Natural killer cell treated with Interleukin-12 subunit alpha and Interleukin-12 subunit beta and Interleukin-15 and Interleukin-18, amount 100 ng/mL, for 72 hours (primary cell): Measurements from ENCODE around the gene TSHR. TPM values are rescaled to one million over a fixed set of nuclear protein-coding genes. Genes with fewer than 3 reads are reported as not detected.
"Not testable (repeated sequence)": the region's sequence is repeated elsewhere in the genome, so short reads cannot be mapped to it uniquely, and the experiment has no call there.

Source experiments
- ATAC-seq, 2 donors: fragments of 150-1000 bp; cut with Tn5 transposase in 1 of 2; sonication (Bioruptor Pico), chemical (Tn5 transposase) in 1 of 2; 2 replicates each; pipeline ENCODE4 v1.10.0; 2021
- DNase-seq: peaks from one replicate; pipeline ENCODE4 v3.0.0; 2022; ENCODE audit warnings: low spot score
- H3K27ac Mint-ChIP-seq, 2 donors: 1 replicate in 1 of 2; 2 replicates in 1 of 2; pipeline ENCODE4 v1.8.0; 2022; ENCODE audit warnings: mixed read lengths in 2 of 2, mild to moderate bottlenecking in 1 of 2, moderate library complexity in 1 of 2
- H3K27me3 Mint-ChIP-seq, 2 donors: 1 replicate in 1 of 2; 2 replicates in 1 of 2; pipeline ENCODE4 v1.8.0; 2022; ENCODE audit warnings: mixed read lengths in 2 of 2
- H3K36me3 Mint-ChIP-seq: one replicate; pipeline ENCODE4 v1.8.0; 2022; ENCODE audit warnings: mixed read lengths
- H3K4me1 Mint-ChIP-seq, 2 donors: 1 replicate in 1 of 2; 2 replicates in 1 of 2; pipeline ENCODE4 v1.8.0; 2022; ENCODE audit warnings: low read depth in 2 of 2, mixed read lengths in 2 of 2, mild to moderate bottlenecking in 1 of 2
- H3K4me3 Mint-ChIP-seq: one replicate; pipeline ENCODE4 v1.8.0; 2022; ENCODE audit warnings: mixed read lengths
- H3K9me3 Mint-ChIP-seq: 2 replicates; pipeline ENCODE4 v1.8.0; 2022; ENCODE audit warnings: mixed read lengths
- total RNA-seq, 2 donors: library from RNA; stranded (reverse); gene quantifications; one replicate each; pipeline ENCODE4 v1.2.3, GENCODE V29; 2022

Gene TSHR
- not detected for total RNA-seq

- H3K4me3 Mint-ChIP-seq: peak within 1 kb of the TSS; percentile 79
- H3K9me3 Mint-ChIP-seq: no peaks in the 10 kb centered on the region
- no peak for ATAC-seq
- H3K36me3 Mint-ChIP-seq: peaks cover 4% of the 10 kb centered on the region
- peaks cover 23 to 30% of the 10 kb centered on the region in 2 donors for H3K27me3 Mint-ChIP-seq
- DNase-seq: no peak
- H3K27ac Mint-ChIP-seq: peak within 1 kb of the TSS in 1 of 2 donors; percentile 27
- H3K4me1 Mint-ChIP-seq: peaks cover 18 to 44% of the 10 kb centered on the region in 2 donors
These were observed at the start of gene TSHR for GRCh38 chr14:80955416-80955941. TSHR (plus strand) TSS chr14:80955621; CDS start chr14:80955681, 60 bp downstream.

DNA sequence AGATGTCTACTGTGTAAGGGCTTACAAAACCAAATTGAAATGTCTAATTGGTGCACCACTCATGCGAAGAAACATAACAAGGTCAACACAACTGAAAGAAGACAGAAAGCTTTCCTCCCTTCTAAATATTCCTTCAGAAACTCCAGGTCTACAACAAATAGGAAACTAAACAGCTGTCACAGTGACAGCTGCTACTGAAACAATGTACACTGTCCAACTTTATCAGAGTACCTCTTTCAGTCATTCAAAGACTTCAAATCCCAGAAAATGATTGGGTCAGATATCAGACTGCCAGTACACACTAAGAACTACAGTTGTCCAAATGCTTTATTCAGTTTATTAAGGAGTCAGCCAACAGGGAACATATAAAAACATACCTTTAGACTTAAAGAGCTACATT, 49.1 kb upstream of the TSHR start:
- Mint-ChIP-seq H3K27ac (no peak overlapping the region), H3K9me3 (no peaks in the 10 kb centered on the region), H3K4me3 (no peak overlapping the region), H3K27me3 (no peaks in the 10 kb centered on the region), H3K4me1 (peaks cover 0 to 19% of the 10 kb centered on the region in 2 donors), H3K36me3 (peaks cover 5% of the 10 kb centered on the region)
- ATAC-seq (no peak), DNase-seq (no peak)

- Mint-ChIP-seq H3K9me3 (no peaks in the 10 kb centered on the region), H3K4me1 (peaks cover 0 to 14% of the 10 kb centered on the region in 2 donors), H3K27ac (no peak overlapping the region), H3K4me3 (no peak overlapping the region), H3K36me3 (no peaks in the 10 kb centered on the region), H3K27me3 (no peaks in the 10 kb centered on the region)
- no peak for DNase-seq
- no peak for ATAC-seq
These were observed 48.5 kb upstream of the TSHR start for GRCh38 chr14:80906946-80907345.

DNA sequence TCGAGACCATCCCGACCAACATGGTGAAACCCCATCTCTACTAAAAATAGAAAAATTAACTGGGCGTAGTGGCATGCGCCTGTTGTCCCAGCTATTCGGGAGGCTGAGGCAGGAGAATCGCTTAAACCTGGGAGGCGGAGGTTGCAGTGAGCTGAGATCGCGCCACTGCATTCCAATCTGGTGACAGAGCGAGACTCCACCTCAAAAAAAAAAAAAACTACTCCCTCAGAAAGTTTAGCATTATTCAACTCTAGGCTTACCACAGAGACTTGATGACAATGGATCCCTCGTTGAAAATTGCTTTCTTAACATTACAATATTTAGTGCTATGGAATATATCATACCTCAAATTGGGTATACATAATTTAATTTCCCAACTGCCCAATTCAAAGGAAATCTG, 43.4 kb upstream of the TSHR start:
- H3K27ac Mint-ChIP-seq, ATAC-seq, H3K4me1 Mint-ChIP-seq, H3K36me3 Mint-ChIP-seq, H3K4me3 Mint-ChIP-seq, H3K27me3 Mint-ChIP-seq, H3K9me3 Mint-ChIP-seq, DNase-seq: not testable (repeated sequence)

- Mint-ChIP-seq H3K27ac (no peak overlapping the region), H3K4me1 (no peaks in the 10 kb centered on the region), H3K36me3 (peaks cover 6% of the 10 kb centered on the region), H3K4me3 (no peak overlapping the region), H3K9me3 (no peaks in the 10 kb centered on the region), H3K27me3 (no peaks in the 10 kb centered on the region)
- DNase-seq (no peak), ATAC-seq (no peak)
These were observed 35.8 kb upstream of the TSHR start for GRCh38 chr14:80919622-80920021.

DNA sequence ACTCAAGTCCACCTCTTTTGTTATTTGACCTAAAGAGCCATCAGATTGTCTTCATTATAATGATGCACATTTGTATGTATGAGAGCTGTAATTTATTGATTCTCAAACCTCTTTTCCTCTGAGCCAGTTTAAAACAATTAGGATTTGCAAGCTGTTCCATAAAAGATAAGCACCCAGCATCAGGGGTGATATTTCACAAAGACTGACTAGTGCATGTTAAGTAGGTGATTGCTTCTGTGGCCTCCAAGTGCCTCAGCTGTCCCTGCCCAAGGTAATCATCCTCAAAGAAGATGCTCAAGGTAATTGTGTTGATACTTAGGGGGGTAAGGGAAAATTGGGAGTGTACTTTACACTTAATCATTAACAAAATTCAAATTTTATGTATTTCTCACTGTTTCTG, 32.1 kb upstream of the TSHR start:
- H3K36me3 Mint-ChIP-seq: peaks cover 3% of the 10 kb centered on the region
- no peaks in the 10 kb centered on the region for H3K9me3 Mint-ChIP-seq
- H3K4me1 Mint-ChIP-seq: peaks cover 6 to 10% of the 10 kb centered on the region in 2 donors
- no peak overlapping the region for H3K27ac Mint-ChIP-seq
- DNase-seq: no peak
- no peak overlapping the region for H3K4me3 Mint-ChIP-seq
- peaks cover 0 to 3% of the 10 kb centered on the region in 2 donors for H3K27me3 Mint-ChIP-seq
- no peak for ATAC-seq

- no peak overlapping the region for H3K4me3 Mint-ChIP-seq
- ATAC-seq (no peak), DNase-seq (no peak)
- peaks cover 4% of the 10 kb centered on the region for H3K36me3 Mint-ChIP-seq
- H3K4me1 Mint-ChIP-seq: peaks cover 8 to 14% of the 10 kb centered on the region in 2 donors
- no peak overlapping the region for H3K27ac Mint-ChIP-seq
- H3K9me3 Mint-ChIP-seq: no peaks in the 10 kb centered on the region
- H3K27me3 Mint-ChIP-seq: peaks cover 0 to 4% of the 10 kb centered on the region in 2 donors
These were observed 30.9 kb upstream of the TSHR start for GRCh38 chr14:80924365-80925103.

DNA sequence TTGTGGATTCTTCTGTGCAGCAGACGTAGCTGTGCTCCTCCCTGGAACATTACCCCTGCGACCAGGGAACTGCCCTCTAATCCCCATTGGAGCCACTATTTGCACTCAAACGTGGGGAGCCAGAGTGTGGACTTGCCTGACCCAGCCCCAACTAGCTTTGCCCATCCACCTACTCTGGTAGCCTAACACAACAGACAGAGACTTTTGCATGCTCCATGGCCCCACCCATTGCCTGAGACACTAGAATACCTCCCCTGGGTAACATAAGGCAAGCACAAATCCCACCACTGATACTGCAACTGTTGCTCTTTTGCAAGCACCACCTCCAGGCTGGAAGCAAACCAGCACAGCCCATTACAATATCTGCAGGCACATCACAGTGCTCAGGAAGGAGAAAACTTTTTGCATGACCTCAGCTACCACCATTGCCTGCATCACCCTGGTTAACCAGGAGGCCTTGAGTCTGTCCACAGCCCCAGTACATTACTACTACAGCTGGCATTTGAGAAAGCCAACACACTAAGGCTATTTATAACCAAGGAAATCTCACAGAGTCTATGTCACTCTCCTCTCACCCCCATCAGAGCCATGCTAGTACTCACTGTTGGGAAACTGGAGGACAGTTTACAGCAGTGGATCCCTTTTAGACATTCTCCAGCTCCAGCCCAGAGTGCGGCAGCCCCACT, 28.9 kb upstream of the TSHR start:
- DNase-seq (no peak), ATAC-seq (no peak)
- H3K27me3 Mint-ChIP-seq: peaks cover 0 to 4% of the 10 kb centered on the region in 2 donors
- no peak overlapping the region for H3K4me3 Mint-ChIP-seq
- no peaks in the 10 kb centered on the region for H3K9me3 Mint-ChIP-seq
- H3K36me3 Mint-ChIP-seq: peaks cover 4% of the 10 kb centered on the region
- no peak overlapping the region for H3K27ac Mint-ChIP-seq
- H3K4me1 Mint-ChIP-seq: peaks cover 28 to 34% of the 10 kb centered on the region in 2 donors

DNA sequence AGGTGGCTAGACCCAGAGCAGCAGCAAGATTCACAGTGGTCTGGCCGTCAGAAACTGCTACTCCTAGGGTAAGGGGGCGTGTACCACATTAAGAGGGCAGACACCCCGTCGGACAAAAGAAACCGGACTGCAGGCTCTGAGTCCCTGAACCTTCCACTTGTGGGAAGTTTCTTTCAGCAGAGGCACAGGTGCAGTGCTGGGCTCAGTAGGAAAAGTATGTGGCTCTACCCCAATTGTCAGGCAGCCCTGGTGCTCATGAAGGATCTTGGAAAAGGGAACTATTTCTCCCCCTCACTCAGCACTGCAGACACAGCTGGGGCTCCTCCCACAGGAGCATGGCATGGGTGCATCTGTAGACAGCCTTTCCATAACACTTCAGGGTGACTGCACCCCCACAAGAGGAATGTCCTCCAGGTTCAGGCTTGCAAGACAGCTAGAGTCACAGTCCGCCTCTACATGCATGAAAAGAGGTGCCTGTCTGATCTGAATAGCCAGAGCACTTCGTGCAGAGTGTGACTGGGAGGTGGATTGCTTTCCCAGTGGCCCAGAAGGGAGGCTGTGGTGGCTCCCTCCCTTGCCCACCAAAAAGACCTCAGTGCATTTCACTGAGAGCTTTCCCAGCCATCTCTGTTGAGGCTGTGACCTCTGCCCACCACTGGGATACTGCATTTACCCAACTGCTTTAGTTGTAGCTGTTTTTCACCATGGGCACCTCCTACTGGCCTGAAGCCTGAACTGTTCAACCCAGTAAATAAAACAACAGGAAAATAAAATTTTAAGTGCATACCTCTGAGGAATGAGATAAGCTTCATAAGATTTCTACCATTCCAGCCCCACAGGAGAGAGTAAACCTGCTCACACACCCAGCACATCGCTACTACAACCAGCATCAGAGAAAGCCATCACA, 28.1 kb upstream of the TSHR start:
- Mint-ChIP-seq H3K27me3 (peaks cover 0 to 4% of the 10 kb centered on the region in 2 donors), H3K36me3 (peaks cover 4% of the 10 kb centered on the region), H3K27ac (no peak overlapping the region), H3K9me3 (no peaks in the 10 kb centered on the region), H3K4me3 (no peak overlapping the region), H3K4me1 (peaks cover 31 to 40% of the 10 kb centered on the region in 2 donors)
- DNase-seq (no peak), ATAC-seq (no peak)

DNA sequence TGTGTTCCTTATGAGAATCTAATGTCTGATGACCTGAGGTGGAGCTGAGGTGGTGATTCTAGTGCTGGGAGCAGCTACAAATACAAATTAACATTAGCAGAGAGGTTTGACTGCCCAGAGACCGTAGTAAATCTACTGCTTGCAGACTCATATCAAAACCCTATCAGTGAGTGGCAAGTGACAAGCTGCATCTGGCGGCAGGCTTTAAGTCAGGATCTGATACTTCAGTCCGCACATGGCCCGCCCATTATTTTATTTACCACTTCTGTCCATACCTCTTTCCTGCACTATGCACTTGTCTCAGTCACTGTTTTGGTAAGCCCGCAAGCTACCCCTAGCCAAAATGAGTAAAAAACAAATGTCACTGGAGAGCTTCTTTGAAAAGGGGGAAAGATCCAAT, 25.3 kb upstream of the TSHR start:
- Mint-ChIP-seq H3K4me3 (peak overlapping the region; percentile 76), H3K9me3 (no peaks in the 10 kb centered on the region), H3K27ac (peak overlapping the region; percentile 38 to 78), H3K36me3 (peaks cover 4% of the 10 kb centered on the region), H3K27me3 (peaks cover 0 to 4% of the 10 kb centered on the region in 2 donors), H3K4me1 (peaks cover 31 to 40% of the 10 kb centered on the region in 2 donors)
- ATAC-seq: no peak
- no peak for DNase-seq

DNA sequence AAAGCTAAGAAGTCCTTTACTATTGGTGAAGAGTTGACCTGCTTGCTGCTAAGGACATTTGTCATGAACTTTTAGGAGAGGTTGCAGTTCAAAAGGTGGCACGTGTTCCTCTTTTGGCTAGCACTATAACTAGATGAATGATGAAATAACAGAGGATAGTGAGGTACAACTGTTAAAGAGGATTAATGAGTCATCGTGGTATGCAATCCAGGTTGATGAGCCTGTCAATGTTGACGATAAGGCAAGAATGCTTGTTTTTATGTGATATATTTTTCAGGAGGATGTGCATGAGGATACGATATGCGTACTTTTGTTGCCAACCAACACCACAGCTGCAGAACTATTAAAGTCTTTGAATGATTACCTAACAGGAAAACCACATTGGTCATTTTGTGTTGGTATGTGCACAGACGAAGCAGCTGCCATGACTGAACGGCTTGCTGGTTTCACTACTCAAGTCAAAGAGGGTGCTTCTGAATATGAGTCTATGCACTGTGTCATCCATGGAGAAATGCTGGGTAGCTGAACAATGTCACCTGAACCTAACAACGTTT, 24.5 kb upstream of the TSHR start:
- H3K27me3 Mint-ChIP-seq: peaks cover 0 to 4% of the 10 kb centered on the region in 2 donors
- peak overlapping the region; percentile 76 for H3K4me3 Mint-ChIP-seq
- peak overlapping the region; percentile 38 to 78 for H3K27ac Mint-ChIP-seq
- peaks cover 4% of the 10 kb centered on the region for H3K36me3 Mint-ChIP-seq
- DNase-seq: peak; percentile 73
- H3K4me1 Mint-ChIP-seq: peaks cover 32 to 40% of the 10 kb centered on the region in 2 donors
- ATAC-seq: peak; percentile 97 to 98
- H3K9me3 Mint-ChIP-seq: no peaks in the 10 kb centered on the region

DNA sequence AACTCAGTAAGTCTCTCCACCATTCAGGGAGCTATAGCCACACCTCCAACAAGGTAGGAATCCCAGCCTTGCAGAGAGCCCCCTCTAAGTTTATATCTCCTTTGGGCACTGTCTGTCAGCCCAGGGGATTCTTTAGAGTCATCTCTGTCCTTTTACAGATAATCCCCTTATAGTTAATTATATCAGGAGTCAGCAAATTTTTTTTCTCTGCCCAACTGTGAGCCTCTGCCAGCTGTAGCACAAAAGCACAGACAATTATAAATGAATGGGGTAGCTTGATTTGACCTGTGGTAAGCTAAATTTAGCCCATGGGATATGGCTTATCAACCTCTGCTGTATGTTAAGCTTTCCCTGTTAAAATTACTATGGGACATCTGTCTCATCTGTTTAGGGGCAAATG, 22.1 kb upstream of the TSHR start:
- peaks cover 28 to 30% of the 10 kb centered on the region in 2 donors for H3K4me1 Mint-ChIP-seq
- no peaks in the 10 kb centered on the region for H3K9me3 Mint-ChIP-seq
- no peak overlapping the region for H3K4me3 Mint-ChIP-seq
- no peak overlapping the region for H3K27ac Mint-ChIP-seq
- H3K27me3 Mint-ChIP-seq: peaks cover 0 to 1% of the 10 kb centered on the region in 2 donors
- no peak for DNase-seq
- no peak for ATAC-seq
- H3K36me3 Mint-ChIP-seq: peaks cover 1% of the 10 kb centered on the region

GRCh38 chr14:80933686-80934085, 21.7 kb upstream of the TSHR start:
- DNase-seq (no peak), ATAC-seq (no peak)
- Mint-ChIP-seq H3K27ac (no peak overlapping the region), H3K9me3 (no peaks in the 10 kb centered on the region), H3K36me3 (no peaks in the 10 kb centered on the region), H3K27me3 (no peaks in the 10 kb centered on the region), H3K4me1 (peaks cover 26 to 28% of the 10 kb centered on the region in 2 donors), H3K4me3 (no peak overlapping the region)
